Spleen (tissue), 7 donors: Measurements from ENCODE around the gene KANSL1.

Source experiments
- CTCF ChIP-seq, 11 experiments: fragments of 200-600 bp in 7 of 11; fragments of 450-650 bp in 4 of 11; sonication (generic) in 4 of 11; IDR thresholded peaks in 8 of 11; conservative IDR thresholded peaks in 3 of 11; 1 replicate in 7 of 11; 2 replicates in 4 of 11; pipeline versions ENCODE4 v1.4.0 to v1.8.0; 2016 to 2021; ENCODE audit warnings: antibody characterized with exemption in 11 of 11, inconsistent platforms in 4 of 11, mild to moderate bottlenecking in 1 of 11
- POLR2A ChIP-seq, 3 donors: fragments of 450-650 bp; IDR thresholded peaks; one replicate each; pipeline ENCODE4 v1.5.1; 2017; ENCODE audit warnings: antibody characterized with exemption in 3 of 3, mild to moderate bottlenecking in 1 of 3
- POLR2AphosphoS5 ChIP-seq, 3 donors: sonication (generic); formaldehyde crosslinking; IDR thresholded peaks; one replicate each; pipeline ENCODE4 v1.5.1; 2017; ENCODE audit warnings: antibody characterized with exemption in 3 of 3
- donor health status: DM: no; HTN: no; CAD: no; lungs with moderate emphysema.
- donor health status: DM: no; HTN: no; CAD: no.
- donor health status: DM: no; HTN: no; CAD: no.

GRCh38 chr17:46216682-46217081, 23.5 kb upstream of the KANSL1 start:
- TF ChIP-seq CTCF (IDR thresholded peaks at IDR 0.05 in 8 of 11, conservative IDR thresholded peaks at IDR 0.05 in 3 of 11) (no peak), POLR2A (IDR thresholded peaks at IDR 0.05) (no peak), POLR2AphosphoS5 (IDR thresholded peaks at IDR 0.05) (no peak)
